Measurements from ENCODE around the gene RUNX2. TPM values are rescaled to one million over a fixed set of nuclear protein-coding genes. Genes with fewer than 3 reads are reported as not detected.

Gene RUNX2
- total and polyA plus RNA-seq, 10 donors = 0.86 to 9.4 (median 6.6) TPM

GRCh38 chr6:45562171-45562570, 234.0 kb downstream of the RUNX2 start:
- TF ChIP-seq POLR2A (IDR thresholded peaks at IDR 0.05) = no peak
- no peak for TF ChIP-seq CTCF (IDR thresholded peaks at IDR 0.05 in 8 of 11, conservative IDR thresholded peaks at IDR 0.05 in 3 of 11)
- TF ChIP-seq POLR2AphosphoS5 (IDR thresholded peaks at IDR 0.05) = no peak
- Histone ChIP-seq H3K9me3 (no peaks in the 10 kb centered on the region), H3K4me3 (no peak overlapping the region), H3K27me3 (replicated peaks in 1 of 7) (no peaks in the 10 kb centered on the region), H3K4me1 (peaks cover 0 to 3% (median 0%) of the 10 kb centered on the region in 6 donors), H3K27ac (no peak overlapping the region), H3K36me3 (no peaks in the 10 kb centered on the region)
- DNase-seq = no peak
- intact Hi-C loops (cut with DNase I; ENCODE audit: low total_unique reads) = no loop called here
- WGBS, 5 donors = 91 to 97% (median 92%) methylated on average over 4 of the region's 4 CpGs

- H3K4me3 ChIP-seq = no peak overlapping the region
- H3K27me3 ChIP-seq (replicated peaks in 1 of 7) = no peaks in the 10 kb centered on the region
- H3K36me3 ChIP-seq = no peaks in the 10 kb centered on the region
- TF ChIP-seq CTCF (IDR thresholded peaks at IDR 0.05 in 8 of 11, conservative IDR thresholded peaks at IDR 0.05 in 3 of 11) = no peak
- TF ChIP-seq POLR2AphosphoS5 (IDR thresholded peaks at IDR 0.05) = no peak
- TF ChIP-seq POLR2A (IDR thresholded peaks at IDR 0.05) = no peak
- no peak for DNase-seq
- intact Hi-C loops (cut with DNase I; ENCODE audit: low total_unique reads) = no loop called here
- peaks cover 0 to 3% (median 0%) of the 10 kb centered on the region in 6 donors for H3K4me1 ChIP-seq
- H3K27ac ChIP-seq = no peak overlapping the region
- WGBS, 5 donors = 61 to 79% (median 62%) methylated on average over 7 of the region's 7 CpGs
- no peaks in the 10 kb centered on the region for H3K9me3 ChIP-seq
Measured at GRCh38 chr6:45563041-45563440, 234.9 kb downstream of the RUNX2 start.

DNA sequence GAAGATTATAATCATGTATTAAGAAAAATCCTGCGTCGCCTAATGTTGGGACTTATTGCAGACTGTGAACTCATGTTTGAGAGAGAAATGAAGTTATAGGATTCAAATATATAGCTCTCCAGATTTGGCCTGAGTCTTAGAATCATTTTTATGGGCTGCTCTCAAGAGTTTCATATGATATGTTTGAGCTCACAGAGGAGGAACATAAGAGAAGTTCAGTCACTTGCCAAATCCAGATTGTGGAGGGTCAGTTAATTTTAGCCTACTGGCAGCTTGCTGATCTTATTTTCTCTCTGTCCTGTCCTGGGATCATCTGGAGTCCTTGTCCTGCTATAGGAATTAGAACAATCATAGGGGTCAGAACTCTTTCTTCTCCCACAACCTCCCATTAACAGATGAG, 235.7 kb downstream of the RUNX2 start:
- Histone ChIP-seq H3K4me3 (no peak overlapping the region), H3K4me1 (peaks cover 0 to 1% (median 0%) of the 10 kb centered on the region in 6 donors), H3K27ac (no peak overlapping the region), H3K36me3 (no peaks in the 10 kb centered on the region), H3K27me3 (replicated peaks in 1 of 7) (no peaks in the 10 kb centered on the region), H3K9me3 (no peaks in the 10 kb centered on the region)
- TF ChIP-seq POLR2A (IDR thresholded peaks at IDR 0.05) = no peak
- TF ChIP-seq CTCF (IDR thresholded peaks at IDR 0.05 in 8 of 11, conservative IDR thresholded peaks at IDR 0.05 in 3 of 11) = no peak
- TF ChIP-seq POLR2AphosphoS5 (IDR thresholded peaks at IDR 0.05) = no peak
- 81 to 95% (median 87%) methylated on average over 2 of the region's 2 CpGs for WGBS, 5 donors
- DNase-seq = no peak
- intact Hi-C loops (cut with DNase I; ENCODE audit: low total_unique reads) = no loop called here

GRCh38 chr6:45566882-45567281, 238.8 kb downstream of the RUNX2 start:
- intact Hi-C loops (cut with DNase I; ENCODE audit: low total_unique reads) = no loop called here
- Histone ChIP-seq H3K9me3 (no peaks in the 10 kb centered on the region), H3K4me1 (no peaks in the 10 kb centered on the region), H3K27me3 (replicated peaks in 1 of 7) (no peaks in the 10 kb centered on the region), H3K36me3 (no peaks in the 10 kb centered on the region), H3K27ac (no peak overlapping the region), H3K4me3 (no peak overlapping the region)
- TF ChIP-seq POLR2AphosphoS5 (IDR thresholded peaks at IDR 0.05) (no peak), CTCF (IDR thresholded peaks at IDR 0.05 in 8 of 11, conservative IDR thresholded peaks at IDR 0.05 in 3 of 11) (no peak), POLR2A (IDR thresholded peaks at IDR 0.05) (no peak)
- 80 to 95% (median 83%) methylated on average over 4 of the region's 4 CpGs for WGBS, 5 donors
- DNase-seq = no peak

All from spleen (tissue), 11 donors.